Activated CD4-positive, alpha-beta T cell treated with anti-CD3 and anti-CD28 coated beads, Interleukin-10, Interleukin-2, amounts not matched to agents 100 ng/mL and 50 ng/mL, durations not matched to agents 16 hours and 8 hours (primary cell): Measurements from ENCODE around the gene SMARCAL1.
"Not testable (repeated sequence)": the region's sequence is repeated elsewhere in the genome, so short reads cannot be mapped to it uniquely, and the experiment has no call there.

ENCODE experiments used
- DNase-seq: peaks from one replicate; pipeline ENCODE4 v3.0.0-alpha.2; 2020

SMARCAL1 gene

DNA sequence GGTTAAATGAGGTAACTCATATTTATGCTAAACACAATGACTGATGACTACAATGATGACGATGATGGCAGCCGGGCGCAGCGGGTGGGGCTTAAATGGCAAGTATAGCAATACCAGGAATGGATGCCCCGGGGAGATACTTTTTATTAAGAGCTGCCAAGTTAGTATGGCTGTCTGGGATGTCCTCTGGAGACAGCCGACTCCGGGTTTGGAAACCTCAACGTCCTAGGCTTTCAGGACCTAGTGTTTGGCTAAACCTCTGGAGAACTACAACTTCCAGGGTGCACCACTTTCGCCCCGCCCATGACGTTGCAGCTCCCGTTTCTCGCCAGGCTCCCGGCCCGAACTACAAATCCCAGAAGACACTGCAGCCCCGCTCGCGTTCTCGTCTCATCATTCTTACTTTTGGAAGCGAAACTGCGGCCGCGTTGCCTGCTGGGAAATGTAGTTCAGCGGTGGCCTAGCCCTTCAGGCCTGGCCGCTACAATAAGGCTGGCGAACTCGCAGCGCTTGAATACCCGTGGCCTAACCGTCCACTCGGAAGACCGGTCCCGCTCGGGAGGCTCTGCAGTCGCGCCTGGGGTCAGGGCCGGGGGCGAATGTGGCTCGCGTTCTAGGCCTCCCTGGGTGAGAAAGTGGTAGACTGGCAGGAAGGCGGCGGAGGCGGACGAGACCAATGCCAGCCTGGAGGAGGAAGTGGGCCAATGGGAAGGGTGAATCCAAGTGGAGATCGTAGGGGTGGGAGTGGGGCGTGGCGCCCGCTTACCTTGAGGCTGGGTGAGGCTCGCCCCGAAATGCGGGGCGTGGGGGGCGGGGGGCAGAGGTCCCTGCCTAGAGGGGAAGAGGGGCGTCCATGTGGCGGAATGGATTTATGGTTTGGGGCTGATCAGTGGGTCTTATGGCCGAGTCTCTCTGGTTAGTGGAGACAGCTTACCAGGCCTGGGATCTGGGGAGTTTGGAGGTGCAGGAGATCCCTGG lies at the start of gene SMARCAL1:
SMARCAL1 (plus strand) TSS at position 463 of the 978 bp plus-strand sequence. CDS start 2,221 bp downstream, outside the sequence.
- peak; percentile 98 for DNase-seq

DNA sequence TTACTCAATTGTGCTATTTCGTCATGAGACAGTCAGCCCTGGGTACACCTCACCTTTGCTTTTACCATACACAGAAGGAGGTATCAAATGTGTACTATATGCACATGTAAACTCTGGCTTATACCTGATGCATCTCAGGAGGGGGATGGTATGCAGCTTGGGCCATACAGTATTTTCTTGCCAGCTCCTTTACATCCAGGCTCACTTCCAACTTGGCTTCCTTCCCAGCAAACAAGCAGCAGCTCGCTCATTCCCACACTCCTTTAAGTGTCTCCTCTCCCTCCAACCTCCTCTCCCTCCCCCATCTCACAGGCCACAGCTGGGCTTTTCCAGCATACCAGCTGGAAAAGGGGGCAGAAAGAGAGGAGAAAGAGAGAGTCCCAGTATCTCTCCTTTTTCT lies 49.6 kb upstream of the SMARCAL1 start:
- no peak for DNase-seq

DNA sequence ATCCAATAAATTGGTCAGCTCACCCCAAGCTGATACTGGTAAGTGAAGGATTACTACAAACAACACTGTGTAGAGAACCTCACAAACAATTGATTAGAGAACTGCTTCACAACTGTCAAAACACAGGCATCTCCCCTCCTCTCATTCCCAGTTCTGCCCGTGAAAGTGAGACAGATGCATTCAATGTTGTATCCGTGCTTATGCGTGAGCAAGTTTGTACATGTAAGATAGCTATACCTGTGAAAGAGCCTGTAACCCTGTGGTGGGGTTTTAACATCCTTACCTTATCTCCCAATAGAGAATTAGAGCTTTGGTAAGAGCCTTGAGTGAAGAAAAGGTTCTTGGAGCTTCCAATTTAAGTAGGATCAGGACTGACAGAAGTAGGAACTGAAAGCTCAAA lies 49.1 kb upstream of the SMARCAL1 start:
- no peak for DNase-seq

- no peak for DNase-seq
Observed at GRCh38 chr2:216365518-216365917, 46.8 kb upstream of the SMARCAL1 start.

DNA sequence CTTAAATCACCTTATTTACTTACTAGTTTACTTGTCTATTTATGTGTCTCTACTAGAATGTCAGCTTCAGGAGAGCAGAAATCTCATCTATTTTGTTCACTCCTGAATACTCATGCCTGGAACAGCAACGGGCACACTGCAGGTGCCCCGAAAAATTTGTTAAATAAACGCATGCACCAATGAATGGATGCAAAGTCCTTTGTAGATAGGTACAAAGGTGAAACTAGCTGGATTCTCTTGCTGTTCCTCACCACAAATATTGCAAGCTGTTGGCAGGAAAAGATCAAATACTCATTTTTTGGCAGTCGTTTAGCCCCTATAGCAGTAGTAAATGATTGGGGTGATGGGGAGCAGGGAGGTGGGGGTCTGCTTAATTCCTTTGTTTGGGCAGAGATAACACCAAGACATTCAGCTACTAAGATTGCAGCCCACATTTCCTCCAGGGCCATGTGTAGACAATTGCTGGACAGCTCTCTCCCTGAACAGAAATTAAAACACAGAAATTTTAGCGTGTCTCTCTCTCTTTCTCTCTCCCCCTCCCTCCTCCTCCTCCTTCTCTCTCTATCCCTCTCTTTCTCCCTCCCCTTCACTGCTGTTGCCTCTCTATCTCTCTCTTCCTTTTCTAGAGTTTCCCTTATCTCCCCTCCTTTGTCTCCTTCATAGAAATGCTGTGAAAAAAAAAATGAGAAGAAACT lies 45.4 kb upstream of the SMARCAL1 start:
- no peak for DNase-seq

DNA sequence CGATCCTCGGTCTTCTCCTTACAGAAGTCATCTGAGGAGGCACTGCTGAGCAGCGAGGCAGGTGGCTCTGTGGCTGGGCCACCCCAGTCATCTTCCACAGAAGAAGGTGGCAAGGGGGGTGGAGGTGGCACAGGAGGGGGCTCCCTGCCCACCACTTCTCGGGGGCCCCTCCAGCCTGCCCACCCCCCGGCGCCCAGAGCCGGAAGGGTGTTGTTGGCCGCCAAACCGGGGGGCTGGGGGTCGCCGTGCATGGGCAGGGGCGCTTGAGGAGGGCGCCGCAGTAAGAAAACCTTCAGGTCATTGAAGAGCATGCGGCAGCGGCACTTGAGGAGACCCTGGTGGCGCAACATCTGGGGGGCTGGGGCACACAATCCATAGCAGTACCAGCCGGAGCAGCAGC lies 42.5 kb upstream of the SMARCAL1 start:
- no peak for DNase-seq

- no peak for DNase-seq
Observed at GRCh38 chr2:216370961-216371712, 41.1 kb upstream of the SMARCAL1 start.

DNA sequence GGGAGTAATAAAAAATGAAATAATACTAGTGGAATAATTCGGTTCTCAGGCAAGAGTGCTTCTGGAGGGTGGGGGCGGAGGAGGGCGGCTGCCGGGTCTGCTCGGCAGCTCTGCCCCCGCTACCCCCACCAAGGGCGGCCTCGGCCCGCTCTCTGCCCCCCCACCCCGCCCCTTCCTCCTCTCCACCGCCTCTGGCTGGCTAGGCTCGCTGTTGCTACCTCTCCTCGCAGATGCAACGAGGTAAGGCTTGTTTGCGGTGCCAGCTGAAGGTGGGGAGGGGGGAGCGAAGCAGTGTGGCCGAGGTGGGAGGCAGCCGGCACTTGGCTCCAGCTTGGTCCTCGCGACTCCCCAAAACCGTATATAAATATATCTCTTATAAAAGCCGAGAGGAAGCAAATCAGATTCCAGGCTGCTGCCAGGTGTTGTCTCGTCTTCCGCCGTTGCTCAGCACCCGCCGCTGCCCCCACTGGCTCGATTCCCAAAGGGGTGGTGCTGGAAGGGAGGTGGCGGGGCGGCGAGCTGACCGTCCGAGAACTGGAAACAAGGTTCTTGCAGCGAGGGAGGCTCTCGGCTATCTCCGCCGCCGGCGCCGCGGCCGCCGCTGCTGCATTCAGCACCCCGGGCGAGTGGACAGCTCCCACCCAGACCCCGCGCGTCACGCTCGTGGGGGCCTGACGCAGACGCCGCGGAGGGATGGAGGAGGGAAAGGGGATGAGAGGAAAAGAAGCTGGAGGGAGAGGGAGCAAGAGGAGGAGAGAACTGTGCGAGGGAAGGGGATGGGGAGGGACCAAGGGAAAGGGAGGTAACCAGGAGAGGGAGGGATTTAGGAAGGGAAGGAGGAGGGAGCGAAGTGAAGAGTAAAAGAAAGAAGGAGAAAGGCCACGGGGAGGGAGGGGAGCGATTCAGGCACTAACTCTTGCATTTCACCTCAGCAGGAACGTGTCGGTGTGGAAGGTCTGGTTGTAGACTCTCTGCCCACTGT lies 40.3 kb upstream of the SMARCAL1 start, which contains the start of gene MARCHF4:
MARCHF4 (minus strand) TSS at position 763 of the 982 bp plus-strand sequence. CDS start 2,223 bp downstream, outside the sequence.
- peak; percentile 41 for DNase-seq

DNA sequence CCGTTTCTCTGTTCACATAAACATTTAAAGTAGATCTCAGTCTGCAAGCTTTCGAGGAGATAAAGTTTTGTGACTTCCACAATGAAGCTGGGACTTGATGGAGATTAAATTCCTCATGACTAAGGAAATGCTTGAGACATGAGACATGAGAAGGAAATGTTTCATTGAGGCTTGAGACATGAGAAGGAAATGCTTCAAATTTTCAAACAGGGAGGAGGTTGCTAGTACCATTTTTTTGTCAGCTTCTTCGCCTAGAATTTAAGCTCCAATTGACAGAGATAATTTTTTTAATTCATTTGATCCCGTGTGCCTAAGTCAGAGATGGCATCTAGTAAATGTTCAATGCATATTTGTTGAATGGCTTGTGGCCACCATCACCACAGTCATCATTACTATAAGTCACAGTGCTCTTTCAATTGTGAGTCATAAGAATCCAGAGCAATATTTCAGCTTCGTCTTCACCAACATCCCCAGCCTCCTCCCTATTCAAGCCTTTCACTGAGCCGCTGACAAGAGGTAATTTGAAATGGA lies 39.5 kb upstream of the SMARCAL1 start:
- peak; percentile 18 for DNase-seq

DNA sequence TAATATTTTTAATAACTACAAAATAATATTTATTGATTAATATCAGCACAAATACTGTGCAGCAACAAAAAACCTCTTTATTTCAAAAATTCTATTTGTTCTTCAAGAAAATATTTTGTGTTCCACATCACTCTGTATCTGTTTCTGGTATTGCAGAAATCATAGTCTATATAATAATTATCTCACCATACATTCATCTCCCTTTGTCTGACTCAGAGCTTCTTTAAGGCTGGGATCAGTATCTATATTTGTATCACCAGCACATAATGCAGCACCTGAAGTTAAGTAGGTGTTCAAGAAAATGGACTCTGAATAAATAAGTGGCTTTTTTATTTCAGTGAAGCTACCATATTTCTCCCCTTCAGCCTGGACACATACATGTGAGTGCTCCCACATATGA lies 38.4 kb upstream of the SMARCAL1 start:
- no peak for DNase-seq

GRCh38 chr2:216375286-216375685 lies 37.0 kb upstream of the SMARCAL1 start:
- no peak for DNase-seq

- DNase-seq, result no peak
Observed at GRCh38 chr2:216379977-216380376, 32.3 kb upstream of the SMARCAL1 start.

GRCh38 chr2:216384409-216384808 lies 27.9 kb upstream of the SMARCAL1 start:
- DNase-seq, result not testable (repeated sequence)

DNA sequence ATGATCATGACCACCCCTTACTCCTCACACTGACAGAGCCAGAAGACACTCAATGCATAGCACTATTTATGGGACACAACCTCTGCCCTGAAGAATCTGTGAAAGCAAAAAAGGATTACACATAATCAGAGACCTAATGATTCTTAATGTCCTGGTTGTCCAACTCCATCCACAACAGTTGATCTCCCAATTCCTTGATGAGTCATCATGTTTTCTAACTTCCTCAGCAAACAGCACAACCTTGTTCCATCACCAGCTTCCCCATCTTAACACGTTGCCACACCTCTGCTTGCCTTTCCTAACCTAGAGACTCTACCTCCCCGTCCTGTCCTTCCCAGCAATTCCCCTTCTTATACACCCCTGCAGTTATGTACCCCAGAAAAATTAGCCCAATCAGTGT lies 26.8 kb upstream of the SMARCAL1 start:
- no peak for DNase-seq

- no peak for DNase-seq
Observed at GRCh38 chr2:216387262-216387661, 25.0 kb upstream of the SMARCAL1 start.

DNA sequence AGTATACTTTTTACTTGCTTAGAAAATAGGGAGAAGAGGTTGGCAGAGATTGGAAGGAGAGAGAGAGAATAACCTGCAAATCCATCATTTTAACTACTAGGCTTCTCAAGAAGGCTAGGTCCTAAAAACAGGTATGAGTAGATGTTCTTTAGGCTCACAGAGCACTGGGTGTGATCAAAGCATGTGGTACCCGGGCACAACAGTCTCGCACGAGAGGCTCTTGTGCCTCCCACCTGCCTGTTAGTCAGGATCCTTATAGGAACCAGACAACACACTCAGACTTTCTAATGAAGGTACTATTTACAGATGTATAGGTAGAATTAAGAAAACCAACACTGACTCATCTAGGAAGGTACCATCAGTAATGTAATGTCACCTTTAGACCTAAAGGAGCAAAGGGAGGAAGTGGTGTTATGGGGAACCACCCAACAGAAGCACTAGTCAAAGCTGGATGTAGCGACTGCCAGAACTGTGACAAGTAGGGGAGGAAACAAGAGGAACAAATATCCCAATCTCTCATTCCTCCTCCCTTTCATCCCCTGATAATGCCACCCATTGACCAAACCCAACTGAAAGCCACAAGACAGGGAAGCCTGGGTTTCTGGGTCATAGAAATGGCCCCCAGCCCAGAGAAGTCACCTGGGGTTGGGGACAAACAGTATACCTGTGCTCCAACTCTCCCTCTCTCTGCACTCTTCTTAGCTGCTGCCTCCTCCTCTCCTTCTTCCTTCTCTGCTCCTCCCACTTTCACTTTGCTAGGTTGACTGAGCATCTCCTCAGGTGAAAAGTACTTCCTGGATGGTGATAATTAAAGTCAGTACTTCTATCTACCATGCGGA lies 24.0 kb upstream of the SMARCAL1 start:
- DNase-seq, result peak; percentile 29

- no peak for DNase-seq
Observed at GRCh38 chr2:216389570-216389969, 22.7 kb upstream of the SMARCAL1 start.

- no peak for DNase-seq
Observed at GRCh38 chr2:216391401-216391800, 20.9 kb upstream of the SMARCAL1 start.

GRCh38 chr2:216392018-216392562 lies 20.2 kb upstream of the SMARCAL1 start:
- DNase-seq, result no peak
